GM12872 (cell line): ENCODE measurements around the gene GPR157.

Source experiments
- TF ChIP-seq, protein P1 (sequence below): IDR thresholded peaks from 3 replicates; pipeline ENCODE4 v1.5.1; 2011; ENCODE audit warnings: low read depth, mild to moderate bottlenecking, low read length, moderate library complexity; ENCODE audit not compliant: insufficient read depth

GPR157 gene

GRCh38 chr1:9145714-9146113 is 16.8 kb upstream of the GPR157 start:
- TF ChIP-seq, protein P1, sequence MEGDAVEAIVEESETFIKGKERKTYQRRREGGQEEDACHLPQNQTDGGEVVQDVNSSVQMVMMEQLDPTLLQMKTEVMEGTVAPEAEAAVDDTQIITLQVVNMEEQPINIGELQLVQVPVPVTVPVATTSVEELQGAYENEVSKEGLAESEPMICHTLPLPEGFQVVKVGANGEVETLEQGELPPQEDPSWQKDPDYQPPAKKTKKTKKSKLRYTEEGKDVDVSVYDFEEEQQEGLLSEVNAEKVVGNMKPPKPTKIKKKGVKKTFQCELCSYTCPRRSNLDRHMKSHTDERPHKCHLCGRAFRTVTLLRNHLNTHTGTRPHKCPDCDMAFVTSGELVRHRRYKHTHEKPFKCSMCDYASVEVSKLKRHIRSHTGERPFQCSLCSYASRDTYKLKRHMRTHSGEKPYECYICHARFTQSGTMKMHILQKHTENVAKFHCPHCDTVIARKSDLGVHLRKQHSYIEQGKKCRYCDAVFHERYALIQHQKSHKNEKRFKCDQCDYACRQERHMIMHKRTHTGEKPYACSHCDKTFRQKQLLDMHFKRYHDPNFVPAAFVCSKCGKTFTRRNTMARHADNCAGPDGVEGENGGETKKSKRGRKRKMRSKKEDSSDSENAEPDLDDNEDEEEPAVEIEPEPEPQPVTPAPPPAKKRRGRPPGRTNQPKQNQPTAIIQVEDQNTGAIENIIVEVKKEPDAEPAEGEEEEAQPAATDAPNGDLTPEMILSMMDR, result no peak

GRCh38 chr1:9145021-9145668 is 16.2 kb upstream of the GPR157 start:
- TF ChIP-seq, protein P1, result no peak

DNA sequence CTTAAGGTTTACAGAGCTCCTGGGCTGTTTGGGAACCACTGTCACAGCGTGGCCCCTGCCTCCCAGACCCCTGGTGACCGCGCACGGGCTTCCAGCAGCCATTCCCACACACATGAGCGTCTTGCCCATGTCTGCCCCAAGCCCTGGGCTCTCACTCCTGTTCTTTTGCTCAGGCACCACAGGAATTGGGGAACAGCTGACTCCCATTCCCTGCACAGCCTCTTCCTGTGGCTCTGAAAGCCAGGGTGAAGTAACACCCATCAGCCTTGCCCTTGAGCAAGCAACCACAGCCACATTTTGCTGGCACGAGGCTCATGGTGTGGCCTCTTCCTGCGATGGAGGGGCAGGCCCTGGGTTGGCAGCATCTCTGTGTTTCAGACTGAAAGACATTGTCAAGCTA is 14.3 kb upstream of the GPR157 start:
- TF ChIP-seq, protein P1, result no peak

DNA sequence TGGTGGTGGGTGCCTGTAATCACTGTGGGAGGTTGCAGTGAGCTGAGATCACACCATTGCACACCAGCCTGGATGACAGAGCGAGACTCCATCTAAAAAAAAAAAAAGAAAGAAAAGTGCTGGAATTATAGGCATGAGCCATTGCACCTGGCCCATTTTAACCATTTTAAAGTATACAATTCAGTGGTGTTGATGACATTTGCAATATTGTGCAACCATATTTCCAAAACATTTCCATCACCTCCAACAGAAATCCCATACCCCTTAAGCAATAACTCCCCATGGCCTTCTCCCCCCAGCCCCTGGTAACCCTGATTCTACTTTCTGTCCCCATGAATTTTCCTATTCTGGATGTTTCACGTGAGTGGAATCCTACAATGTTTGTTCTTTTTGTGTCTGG is 11.0 kb upstream of the GPR157 start:
- TF ChIP-seq, protein P1, result no peak

GRCh38 chr1:9136932-9137331 is 8.0 kb upstream of the GPR157 start:
- TF ChIP-seq, protein P1, result no peak

- TF ChIP-seq, protein P1, result no peak
Measured at GRCh38 chr1:9135073-9135836, 6.4 kb upstream of the GPR157 start.

GRCh38 chr1:9133870-9134585 is 5.1 kb upstream of the GPR157 start:
- TF ChIP-seq, protein P1, result no peak
